ENCODE results near the gene SURF2.

Gene SURF2

GRCh38 chr9:133339641-133340040, 16.7 kb upstream of the SURF2 start:
- DNase-seq: no peak

- no peak for DNase-seq
Observed at GRCh38 chr9:133340256-133340655, 16.1 kb upstream of the SURF2 start.

GRCh38 chr9:133340916-133341315, 15.4 kb upstream of the SURF2 start:
- peak in 1 of 2 donors; percentile 16 for DNase-seq

GRCh38 chr9:133341369-133342068, 14.8 kb upstream of the SURF2 start:
- DNase-seq: no peak

DNA sequence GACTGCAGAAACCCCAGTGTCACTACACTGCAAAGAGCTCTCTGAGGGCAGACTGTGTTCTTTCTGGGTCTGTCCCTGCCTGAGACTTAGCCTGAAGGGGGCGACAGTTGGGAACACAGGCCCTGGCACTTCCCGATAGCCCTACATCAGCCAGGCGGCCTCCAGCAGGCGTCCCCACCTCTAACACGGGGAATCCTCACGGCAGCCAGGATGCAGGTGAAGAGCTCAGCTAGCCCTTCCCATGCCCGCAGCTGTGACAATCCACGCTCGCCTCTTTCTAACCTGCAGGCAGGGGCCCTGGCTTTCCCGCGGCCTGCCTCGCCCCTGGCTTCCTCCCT, 14.3 kb upstream of the SURF2 start:
- no peak for DNase-seq

DNA sequence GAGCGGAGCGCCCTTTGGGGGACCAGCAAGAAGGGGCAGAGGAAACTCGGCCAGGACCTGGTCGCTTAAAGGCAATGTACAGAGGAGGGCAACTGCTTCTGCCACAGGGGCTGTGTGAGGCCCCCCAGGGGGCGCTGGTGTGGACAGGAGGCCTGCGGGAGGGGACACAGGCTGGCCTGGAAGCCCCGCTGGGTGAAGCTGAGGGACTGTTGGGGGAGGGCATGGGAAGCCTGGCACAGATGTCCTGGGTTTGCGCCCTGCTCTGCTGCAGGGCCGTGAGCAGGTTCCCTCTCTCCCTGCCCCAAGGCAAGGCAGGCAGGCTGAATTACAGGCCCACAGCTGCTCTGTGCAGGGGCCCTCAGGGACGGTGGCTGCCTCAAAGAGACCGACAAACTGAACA, 13.8 kb upstream of the SURF2 start:
- DNase-seq: no peak

- no peak for DNase-seq
Observed at GRCh38 chr9:133344071-133344470, 12.3 kb upstream of the SURF2 start.

GRCh38 chr9:133344979-133345378, 11.4 kb upstream of the SURF2 start:
- no peak for DNase-seq

DNA sequence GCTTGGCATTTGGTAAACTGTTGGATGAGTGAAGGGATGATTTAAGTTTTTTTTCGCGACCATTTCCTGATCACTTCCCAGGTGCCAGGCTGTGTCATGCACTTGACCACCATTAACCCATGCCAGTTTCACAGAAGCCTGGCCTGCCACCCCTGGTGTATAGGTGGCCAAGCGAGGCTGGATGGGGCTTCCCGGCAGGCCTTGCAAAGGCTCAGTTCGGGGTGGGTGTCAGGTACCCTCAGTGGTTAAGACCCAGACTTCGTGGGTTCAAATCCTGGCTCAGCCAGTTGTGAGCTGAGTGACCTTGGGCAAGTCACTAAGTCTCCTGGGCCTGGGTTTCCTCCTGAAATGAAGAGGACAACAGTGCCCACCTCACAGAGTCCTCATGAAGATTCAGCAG, 10.8 kb upstream of the SURF2 start:
- DNase-seq: no peak

GRCh38 chr9:133346021-133346785, 10.1 kb upstream of the SURF2 start:
- DNase-seq: no peak

DNA sequence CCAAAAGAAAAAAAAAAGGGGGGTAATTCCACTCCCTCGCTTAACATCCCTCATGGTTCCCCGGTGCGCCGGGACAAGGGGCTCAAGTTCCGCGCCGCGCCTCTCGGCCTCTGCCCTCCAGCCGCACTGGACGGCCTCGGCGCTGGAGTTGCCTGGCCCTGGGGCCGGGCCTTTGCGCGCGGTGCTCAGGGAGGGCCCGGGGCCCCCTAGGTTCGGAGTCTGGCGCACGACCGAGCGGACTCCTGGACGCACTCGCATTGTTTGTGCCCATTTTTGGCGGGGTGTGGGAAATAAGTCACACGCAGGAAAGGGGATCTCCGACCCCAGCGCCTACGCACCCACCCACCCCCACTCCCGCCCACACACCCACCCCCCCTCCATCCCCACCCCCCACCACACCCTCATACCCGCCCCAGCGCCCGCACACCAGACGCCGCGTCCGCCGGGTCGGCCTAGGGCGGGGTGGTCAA, 8.8 kb upstream of the SURF2 start:
- no peak for DNase-seq

DNA sequence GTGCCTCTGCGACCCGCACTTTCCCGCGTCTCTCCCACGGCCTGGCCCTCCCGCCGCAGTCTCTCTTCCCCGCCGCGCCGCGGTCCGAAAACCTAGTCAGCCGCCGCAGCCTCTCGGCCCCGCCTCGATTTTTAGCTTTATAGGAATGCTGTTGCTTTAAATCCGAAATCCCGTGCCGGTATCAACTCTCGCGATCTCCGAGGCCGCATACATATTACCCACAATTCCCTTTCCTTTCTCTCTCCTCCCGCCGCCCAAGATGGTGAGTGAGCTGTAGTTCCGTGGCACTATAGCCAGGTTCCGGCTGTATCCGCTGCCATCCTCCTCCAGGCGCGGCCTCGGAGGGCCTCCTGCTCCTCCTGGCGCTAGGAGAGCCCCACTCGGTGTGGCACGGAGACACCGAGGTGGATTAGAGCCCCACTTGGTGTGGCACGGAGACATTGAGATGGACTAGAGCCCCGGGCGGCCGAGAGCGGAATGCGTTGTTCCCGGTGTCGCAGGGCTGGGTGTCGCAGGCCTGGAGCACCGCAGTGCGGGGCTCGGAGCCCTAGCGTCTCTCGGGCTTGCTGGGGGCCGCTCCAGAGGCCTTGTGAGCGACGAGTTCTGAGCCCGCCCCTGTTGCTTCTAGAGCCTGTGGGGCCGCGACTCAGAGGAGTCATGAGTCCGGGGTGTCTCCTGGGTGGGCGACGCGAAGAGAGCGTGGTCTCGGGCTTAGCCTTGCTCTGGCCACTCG, 8.2 kb upstream of the SURF2 start, which contains the start of the genes MED22 and RPL7A:
TSS of gene MED22 (minus strand) at position 147 of the 733 bp plus-strand sequence. CDS start 1,469 bp downstream, outside the sequence.
TSS of gene RPL7A (plus strand) at position 234 of the 733 bp plus-strand sequence. CDS start at position 260, 26 bp downstream.
- DNase-seq: peak; percentile 92 to 94

GRCh38 chr9:133348718-133349573, 7.4 kb upstream of the SURF2 start:
- DNase-seq: no peak

DNA sequence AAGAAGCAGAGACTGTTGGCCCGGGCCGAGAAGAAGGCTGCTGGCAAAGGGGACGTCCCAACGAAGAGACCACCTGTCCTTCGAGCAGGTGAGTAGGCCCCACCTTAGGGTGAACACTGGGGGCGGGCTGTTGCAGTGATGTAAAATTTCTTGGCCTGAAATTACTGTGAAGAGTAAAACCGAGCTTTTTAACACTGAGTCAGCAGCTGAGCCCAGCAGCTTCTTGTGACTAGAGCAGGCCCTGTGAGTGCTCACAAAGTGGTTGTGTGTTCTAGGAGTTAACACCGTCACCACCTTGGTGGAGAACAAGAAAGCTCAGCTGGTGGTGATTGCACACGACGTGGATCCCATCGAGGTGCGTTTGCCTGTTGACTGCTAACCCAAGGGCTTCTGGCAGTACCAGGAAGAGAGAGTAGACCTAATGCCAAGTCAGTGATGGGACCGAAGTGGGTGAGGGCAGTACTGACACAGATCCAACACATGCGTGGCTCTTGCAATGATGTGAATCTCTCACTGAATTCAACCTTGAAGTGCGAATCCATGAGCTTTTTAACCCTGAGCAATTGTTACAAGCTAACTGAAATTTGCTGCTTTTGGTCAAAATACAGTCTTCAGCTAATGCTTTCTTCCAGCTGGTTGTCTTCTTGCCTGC, 6.3 kb upstream of the SURF2 start:
- DNase-seq: no peak

- DNase-seq: no peak
Observed at GRCh38 chr9:133351526-133351907, 4.8 kb upstream of the SURF2 start.

- DNase-seq: peak; percentile 57 to 60
Observed at GRCh38 chr9:133351908-133352634, 4.3 kb upstream of the SURF2 start.

- DNase-seq: no peak
Observed at GRCh38 chr9:133352635-133353340, 3.6 kb upstream of the SURF2 start.

DNA sequence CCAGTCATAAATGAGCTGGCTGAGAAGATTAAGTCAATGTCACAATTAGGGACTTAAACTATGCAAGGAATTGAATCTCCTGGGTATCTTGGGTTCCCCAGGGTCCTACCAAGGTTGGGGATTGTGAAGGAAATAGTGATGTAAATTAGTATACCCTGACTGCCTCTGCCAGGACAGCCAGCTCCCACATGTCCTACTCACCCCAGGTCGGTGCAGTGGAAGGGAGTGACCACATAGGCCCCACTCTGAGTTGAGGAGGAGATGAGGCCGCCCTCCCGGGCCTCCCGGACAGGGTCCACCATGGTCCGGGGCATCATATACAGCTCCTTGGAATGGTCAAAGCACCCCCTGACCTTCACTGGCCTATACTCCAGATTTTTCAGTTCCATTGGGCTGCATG, 2.8 kb upstream of the SURF2 start:
- DNase-seq: no peak

GRCh38 chr9:133354766-133355165, 1.6 kb upstream of the SURF2 start:
- DNase-seq: no peak

- no peak for DNase-seq
Observed at GRCh38 chr9:133355881-133356357, 431 bp upstream of the SURF2 start.

Measured in stimulated activated CD4-positive, alpha-beta T cell treated with anti-CD3 and anti-CD28 coated beads, Interleukin-2, amount 100 ng/mL, for 24 hours (primary cell).